HuH-7 (cell line): ENCODE measurements around the gene RAB25.
"Not testable (repeated sequence)": the region's sequence is repeated elsewhere in the genome, so short reads cannot be mapped to it uniquely, and the experiment has no call there.

ENCODE experiments used
- DNase-seq: peaks from one replicate; pipeline ENCODE4 v3.0.0; 2011; ENCODE audit warnings: low spot score

Gene RAB25

GRCh38 chr1:156054500-156055280 lies 6.3 kb upstream of the RAB25 start, which contains the start of gene LAMTOR2:
Gene LAMTOR2 (plus strand): TSS chr1:156054782. CDS start chr1:156054890, 108 bp downstream.
- peak; percentile 97 for DNase-seq

- no peak for DNase-seq
Observed at GRCh38 chr1:156055281-156056048, 5.5 kb upstream of the RAB25 start.

- no peak for DNase-seq
Observed at GRCh38 chr1:156056326-156056849, 4.6 kb upstream of the RAB25 start.

GRCh38 chr1:156062189-156062588 lies 1.2 kb downstream of the RAB25 start:
- DNase-seq: no peak

- DNase-seq: no peak
Observed at GRCh38 chr1:156063997-156064285, 3.0 kb downstream of the RAB25 start.

- no peak for DNase-seq
Observed at GRCh38 chr1:156064615-156065014, 3.7 kb downstream of the RAB25 start.

GRCh38 chr1:156065212-156065611 lies 4.3 kb downstream of the RAB25 start:
- DNase-seq: no peak

- DNase-seq: no peak
Observed at GRCh38 chr1:156065871-156066270, 4.9 kb downstream of the RAB25 start.

- DNase-seq: no peak
Observed at GRCh38 chr1:156067262-156067661, 6.3 kb downstream of the RAB25 start.

- DNase-seq: no peak
Observed at GRCh38 chr1:156069490-156070455, 8.8 kb downstream of the RAB25 start.

- DNase-seq: no peak
Observed at GRCh38 chr1:156070548-156070947, 9.6 kb downstream of the RAB25 start.

GRCh38 chr1:156071332-156071816 lies 10.4 kb downstream of the RAB25 start:
- DNase-seq: not testable (repeated sequence)

- no peak for DNase-seq
Observed at GRCh38 chr1:156072251-156072650, 11.3 kb downstream of the RAB25 start.

GRCh38 chr1:156073110-156073687 lies 12.2 kb downstream of the RAB25 start:
- no peak for DNase-seq

GRCh38 chr1:156073740-156074139 lies 12.8 kb downstream of the RAB25 start:
- DNase-seq: no peak

- no peak for DNase-seq
Observed at GRCh38 chr1:156074661-156075060, 13.7 kb downstream of the RAB25 start.

GRCh38 chr1:156075162-156075561 lies 14.2 kb downstream of the RAB25 start:
- DNase-seq: no peak

- DNase-seq: no peak
Observed at GRCh38 chr1:156075775-156076204, 14.8 kb downstream of the RAB25 start.

- no peak for DNase-seq
Observed at GRCh38 chr1:156076609-156077429, 15.9 kb downstream of the RAB25 start.

- no peak for DNase-seq
Observed at GRCh38 chr1:156077430-156077760, 16.4 kb downstream of the RAB25 start.

GRCh38 chr1:156078728-156079127 lies 17.8 kb downstream of the RAB25 start:
- DNase-seq: no peak
